ENCODE results near the gene GMPPB. TPM values are rescaled to one million over a fixed set of nuclear protein-coding genes. Genes with fewer than 3 reads are reported as not detected.

The GMPPB gene
- polyA plus RNA-seq, 1 donor, result 17.8 TPM

DNA sequence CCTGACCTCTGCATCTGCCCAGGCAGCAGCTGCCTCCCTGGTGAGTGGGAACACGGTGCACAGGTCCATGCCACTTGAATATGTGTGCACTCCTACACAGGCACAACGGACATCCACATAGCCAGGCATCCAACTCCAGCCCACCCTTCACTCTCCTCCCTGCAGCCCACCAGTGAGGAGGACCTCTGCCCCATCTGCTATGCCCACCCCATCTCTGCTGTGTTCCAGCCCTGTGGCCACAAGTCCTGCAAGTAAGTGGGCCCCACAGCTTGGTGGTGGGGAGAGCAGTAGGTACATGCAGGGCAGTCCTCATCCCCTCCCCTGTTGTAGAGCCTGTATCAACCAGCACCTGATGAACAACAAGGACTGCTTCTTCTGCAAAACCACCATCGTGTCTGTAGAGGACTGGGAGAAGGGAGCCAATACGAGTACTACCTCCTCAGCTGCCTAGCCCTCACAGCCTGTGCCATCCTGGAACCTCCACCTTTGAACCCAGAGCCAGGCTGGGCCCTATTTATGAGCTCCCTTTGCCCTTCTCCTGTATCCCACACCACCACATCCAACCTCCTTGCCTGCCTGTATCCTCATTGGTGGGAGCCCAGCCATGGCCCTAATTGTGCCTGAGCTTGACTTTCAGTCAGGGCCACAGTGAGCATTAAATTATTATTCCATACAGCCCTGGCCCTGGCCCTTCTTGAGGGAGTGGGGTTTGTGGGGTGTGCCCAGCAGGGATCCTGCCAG is 2.7 kb downstream of the GMPPB start:
- H3K9me3 ChIP-seq (ENCODE audit: control insufficient read depth, low read depth, low read length), result peaks cover 11% of the 10 kb centered on the region
- H3K36me3 ChIP-seq (ENCODE audit: control insufficient read depth, insufficient read depth, low read length), result peaks cover 49% of the 10 kb centered on the region
- no peak overlapping the region for H3K4me3 ChIP-seq (ENCODE audit: low read length)
- no peak overlapping the region for H3K27ac ChIP-seq (ENCODE audit: low read length)
- DNase-seq, result no peak
- no CpG with 5 or more reads among the region's 4 CpGs for WGBS (ENCODE audit: insufficient coverage, low lambda C conversion rate)
- no peaks in the 10 kb centered on the region for H3K27me3 ChIP-seq (ENCODE audit: control insufficient read depth, insufficient read depth, low read length)
- H3K4me1 ChIP-seq (ENCODE audit: control insufficient read depth, insufficient read depth, low read length), result peaks cover 31% of the 10 kb centered on the region

DNA sequence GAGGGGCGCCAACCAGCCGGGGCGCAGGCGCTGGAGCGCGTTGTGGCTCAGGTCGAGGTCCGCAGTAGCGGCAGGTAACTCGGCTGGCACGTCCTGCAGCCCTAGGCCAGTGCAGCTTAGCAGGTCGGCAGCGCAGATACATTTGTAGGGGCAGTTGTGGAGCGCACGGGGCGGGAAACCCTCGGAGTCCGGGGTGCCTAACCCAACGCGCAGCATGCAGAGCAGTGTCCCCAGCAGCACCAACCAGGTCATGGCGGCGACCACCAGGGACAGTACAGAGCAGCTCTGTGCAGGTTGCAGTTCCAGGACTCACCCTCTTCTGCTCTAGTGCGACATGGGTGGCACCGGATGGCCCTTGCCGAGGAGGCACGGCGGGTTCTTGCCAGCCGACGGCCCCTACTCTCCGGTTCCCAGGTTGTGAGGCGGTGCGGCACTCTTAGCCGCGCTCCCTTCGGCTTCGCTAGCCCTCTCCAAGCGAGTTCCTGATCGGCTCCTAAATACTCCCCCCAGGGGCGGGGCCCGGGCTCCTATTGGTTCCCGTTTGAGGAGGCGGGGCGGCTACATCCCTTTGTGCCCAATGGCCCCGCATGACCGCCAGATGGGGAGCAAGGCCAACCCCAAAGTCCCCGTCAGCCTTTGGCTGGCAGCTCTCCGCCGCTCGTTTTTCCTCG is 4.4 kb downstream of the GMPPB start, which contains the start of gene AMIGO3:
AMIGO3 (minus strand) TSS at position 471 of the 671 bp plus-strand sequence; CDS start at position 252, 219 bp downstream.
- Histone ChIP-seq H3K36me3 (ENCODE audit: control insufficient read depth, insufficient read depth, low read length) (peaks cover 54% of the 10 kb centered on the region), H3K27me3 (ENCODE audit: control insufficient read depth, insufficient read depth, low read length) (no peaks in the 10 kb centered on the region), H3K9me3 (ENCODE audit: control insufficient read depth, low read depth, low read length) (peaks cover 11% of the 10 kb centered on the region), H3K4me1 (ENCODE audit: control insufficient read depth, insufficient read depth, low read length) (peaks cover 24% of the 10 kb centered on the region), H3K4me3 (ENCODE audit: low read length) (peak within 1 kb of the TSS; percentile 44), H3K27ac (ENCODE audit: low read length) (peak within 1 kb of the TSS; percentile 55)
- peak; percentile 78 to 93 for DNase-seq
- no CpG with 5 or more reads among the region's 50 CpGs for WGBS (ENCODE audit: insufficient coverage, low lambda C conversion rate)

- DNase-seq, result no peak
- peaks cover 11% of the 10 kb centered on the region for H3K9me3 ChIP-seq (ENCODE audit: control insufficient read depth, low read depth, low read length)
- H3K4me1 ChIP-seq (ENCODE audit: control insufficient read depth, insufficient read depth, low read length), result peaks cover 22% of the 10 kb centered on the region
- peak overlapping the region; percentile 44 for H3K4me3 ChIP-seq (ENCODE audit: low read length)
- no peak overlapping the region for H3K27ac ChIP-seq (ENCODE audit: low read length)
- WGBS (ENCODE audit: insufficient coverage, low lambda C conversion rate), result no CpG with 5 or more reads among the region's 33 CpGs
- peaks cover 59% of the 10 kb centered on the region for H3K36me3 ChIP-seq (ENCODE audit: control insufficient read depth, insufficient read depth, low read length)
- H3K27me3 ChIP-seq (ENCODE audit: control insufficient read depth, insufficient read depth, low read length), result no peaks in the 10 kb centered on the region
Measured at GRCh38 chr3:49718858-49719213, 4.9 kb downstream of the GMPPB start.

GRCh38 chr3:49717959-49718857 is 5.5 kb downstream of the GMPPB start:
- Histone ChIP-seq H3K9me3 (ENCODE audit: control insufficient read depth, low read depth, low read length) (peaks cover 11% of the 10 kb centered on the region), H3K4me1 (ENCODE audit: control insufficient read depth, insufficient read depth, low read length) (peaks cover 22% of the 10 kb centered on the region), H3K27ac (ENCODE audit: low read length) (no peak overlapping the region), H3K36me3 (ENCODE audit: control insufficient read depth, insufficient read depth, low read length) (peaks cover 65% of the 10 kb centered on the region), H3K4me3 (ENCODE audit: low read length) (no peak overlapping the region), H3K27me3 (ENCODE audit: control insufficient read depth, insufficient read depth, low read length) (no peaks in the 10 kb centered on the region)
- WGBS (ENCODE audit: insufficient coverage, low lambda C conversion rate), result no CpG with 5 or more reads among the region's 75 CpGs
- DNase-seq, result no peak

DNA sequence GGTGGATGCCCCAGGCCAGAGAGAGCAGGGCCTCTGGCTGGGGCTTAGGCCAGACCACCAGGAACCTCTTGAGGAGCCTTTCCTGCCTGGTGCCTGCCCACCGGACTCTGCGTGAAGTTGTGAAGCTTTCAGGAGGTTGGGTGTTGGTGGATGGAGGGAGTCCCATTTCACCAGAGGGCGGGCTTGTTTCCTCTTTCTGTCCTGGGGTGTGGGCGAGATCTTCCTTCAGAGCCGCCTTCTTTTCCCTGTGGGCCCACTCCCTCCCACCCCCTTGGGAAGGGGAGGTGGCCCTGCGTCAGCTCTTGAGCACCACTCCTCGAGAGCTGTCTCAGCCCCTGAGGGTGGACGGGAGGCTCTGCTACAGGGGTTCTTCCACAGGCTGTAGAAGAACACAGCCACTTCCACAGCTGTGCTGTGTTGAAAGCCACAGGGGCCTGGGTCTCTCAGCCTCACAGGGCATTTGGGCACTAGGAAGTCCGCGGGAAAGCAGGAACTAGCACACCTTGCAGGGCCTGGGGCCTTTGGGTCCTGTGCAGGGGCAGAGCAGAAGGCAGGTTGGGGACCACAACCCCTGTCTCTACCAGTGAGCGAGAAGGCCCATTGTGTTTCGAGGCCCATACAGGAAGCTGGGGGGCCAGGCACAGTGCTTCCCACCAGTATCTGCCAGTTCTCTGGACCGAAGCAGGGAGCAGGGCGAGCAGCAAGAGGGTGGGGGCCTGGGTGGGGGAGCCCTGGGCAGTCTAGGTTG is 6.4 kb downstream of the GMPPB start:
- Histone ChIP-seq H3K4me1 (ENCODE audit: control insufficient read depth, insufficient read depth, low read length) (peaks cover 16% of the 10 kb centered on the region), H3K4me3 (ENCODE audit: low read length) (no peak overlapping the region), H3K9me3 (ENCODE audit: control insufficient read depth, low read depth, low read length) (peaks cover 11% of the 10 kb centered on the region), H3K27ac (ENCODE audit: low read length) (no peak overlapping the region), H3K27me3 (ENCODE audit: control insufficient read depth, insufficient read depth, low read length) (no peaks in the 10 kb centered on the region), H3K36me3 (ENCODE audit: control insufficient read depth, insufficient read depth, low read length) (peaks cover 68% of the 10 kb centered on the region)
- DNase-seq, result no peak
- no CpG with 5 or more reads among the region's 14 CpGs for WGBS (ENCODE audit: insufficient coverage, low lambda C conversion rate)

- no CpG with 5 or more reads among the region's 16 CpGs for WGBS (ENCODE audit: insufficient coverage, low lambda C conversion rate)
Measured at GRCh38 chr3:49716691-49717210, 7.0 kb downstream of the GMPPB start.

DNA sequence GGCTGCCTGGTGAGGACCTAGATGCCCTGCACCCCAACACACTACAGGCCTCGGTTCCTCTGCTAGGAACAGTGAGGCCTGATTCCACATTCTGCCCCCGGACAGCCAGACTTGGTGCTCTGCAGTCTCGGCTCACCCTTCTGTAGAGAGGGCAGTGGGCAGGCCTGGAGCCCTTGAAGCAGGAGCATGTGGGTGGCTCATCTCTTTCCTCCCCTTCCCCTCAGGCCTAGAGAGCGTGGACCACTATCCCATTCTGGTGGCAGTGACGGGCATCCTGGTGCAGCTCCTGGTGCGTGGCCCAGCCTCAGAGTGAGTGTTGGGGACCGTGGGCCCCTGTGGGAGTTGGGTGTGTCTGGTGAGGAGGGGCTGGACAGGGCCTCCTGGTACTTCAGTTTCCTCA is 7.6 kb downstream of the GMPPB start:
- Histone ChIP-seq H3K36me3 (ENCODE audit: control insufficient read depth, insufficient read depth, low read length) (peaks cover 64% of the 10 kb centered on the region), H3K4me3 (ENCODE audit: low read length) (no peak overlapping the region), H3K9me3 (ENCODE audit: control insufficient read depth, low read depth, low read length) (peaks cover 11% of the 10 kb centered on the region), H3K4me1 (ENCODE audit: control insufficient read depth, insufficient read depth, low read length) (peaks cover 15% of the 10 kb centered on the region), H3K27ac (ENCODE audit: low read length) (no peak overlapping the region), H3K27me3 (ENCODE audit: control insufficient read depth, insufficient read depth, low read length) (no peaks in the 10 kb centered on the region)
- DNase-seq, result no peak
- WGBS (ENCODE audit: insufficient coverage, low lambda C conversion rate), result no CpG with 5 or more reads among the region's 7 CpGs

More at GRCh38 chr3:49716691-49717210, 7.0 kb downstream of the GMPPB start:
- Histone ChIP-seq H3K27me3 (ENCODE audit: control insufficient read depth, insufficient read depth, low read length) (no peaks in the 10 kb centered on the region), H3K36me3 (ENCODE audit: control insufficient read depth, insufficient read depth, low read length) (peaks cover 64% of the 10 kb centered on the region), H3K9me3 (ENCODE audit: control insufficient read depth, low read depth, low read length) (peaks cover 11% of the 10 kb centered on the region), H3K4me3 (ENCODE audit: low read length) (no peak overlapping the region), H3K4me1 (ENCODE audit: control insufficient read depth, insufficient read depth, low read length) (peaks cover 15% of the 10 kb centered on the region), H3K27ac (ENCODE audit: low read length) (no peak overlapping the region)
- DNase-seq, result no peak

DNA sequence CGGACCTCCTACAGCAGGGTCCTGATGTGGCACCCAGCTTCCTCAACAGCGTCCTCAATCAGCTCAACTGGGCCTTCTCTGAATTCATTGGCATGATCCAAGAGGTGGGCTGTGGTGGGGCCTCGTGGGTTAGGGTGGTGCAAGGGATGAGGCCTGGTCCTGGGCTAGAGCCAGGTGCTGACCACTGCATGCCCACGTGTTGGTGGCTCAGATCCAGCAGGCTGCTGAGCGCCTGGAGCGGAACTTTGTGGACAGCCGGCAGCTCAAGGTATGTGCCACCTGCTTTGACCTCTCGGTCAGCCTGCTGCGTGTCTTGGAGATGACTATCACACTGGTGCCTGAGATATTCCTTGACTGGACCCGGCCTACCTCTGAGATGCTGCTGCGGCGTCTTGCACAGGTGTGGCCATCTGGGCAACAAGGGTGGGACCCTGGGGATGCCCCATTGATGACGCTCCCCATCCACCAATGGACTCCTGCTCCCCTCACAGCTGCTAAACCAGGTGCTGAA is 8.1 kb downstream of the GMPPB start:
- H3K27me3 ChIP-seq (ENCODE audit: control insufficient read depth, insufficient read depth, low read length), result no peaks in the 10 kb centered on the region
- no peak overlapping the region for H3K27ac ChIP-seq (ENCODE audit: low read length)
- H3K9me3 ChIP-seq (ENCODE audit: control insufficient read depth, low read depth, low read length), result peaks cover 11% of the 10 kb centered on the region
- H3K4me3 ChIP-seq (ENCODE audit: low read length), result no peak overlapping the region
- peaks cover 15% of the 10 kb centered on the region for H3K4me1 ChIP-seq (ENCODE audit: control insufficient read depth, insufficient read depth, low read length)
- DNase-seq, result no peak
- peaks cover 60% of the 10 kb centered on the region for H3K36me3 ChIP-seq (ENCODE audit: control insufficient read depth, insufficient read depth, low read length)
- no CpG with 5 or more reads among the region's 13 CpGs for WGBS (ENCODE audit: insufficient coverage, low lambda C conversion rate)

DNA sequence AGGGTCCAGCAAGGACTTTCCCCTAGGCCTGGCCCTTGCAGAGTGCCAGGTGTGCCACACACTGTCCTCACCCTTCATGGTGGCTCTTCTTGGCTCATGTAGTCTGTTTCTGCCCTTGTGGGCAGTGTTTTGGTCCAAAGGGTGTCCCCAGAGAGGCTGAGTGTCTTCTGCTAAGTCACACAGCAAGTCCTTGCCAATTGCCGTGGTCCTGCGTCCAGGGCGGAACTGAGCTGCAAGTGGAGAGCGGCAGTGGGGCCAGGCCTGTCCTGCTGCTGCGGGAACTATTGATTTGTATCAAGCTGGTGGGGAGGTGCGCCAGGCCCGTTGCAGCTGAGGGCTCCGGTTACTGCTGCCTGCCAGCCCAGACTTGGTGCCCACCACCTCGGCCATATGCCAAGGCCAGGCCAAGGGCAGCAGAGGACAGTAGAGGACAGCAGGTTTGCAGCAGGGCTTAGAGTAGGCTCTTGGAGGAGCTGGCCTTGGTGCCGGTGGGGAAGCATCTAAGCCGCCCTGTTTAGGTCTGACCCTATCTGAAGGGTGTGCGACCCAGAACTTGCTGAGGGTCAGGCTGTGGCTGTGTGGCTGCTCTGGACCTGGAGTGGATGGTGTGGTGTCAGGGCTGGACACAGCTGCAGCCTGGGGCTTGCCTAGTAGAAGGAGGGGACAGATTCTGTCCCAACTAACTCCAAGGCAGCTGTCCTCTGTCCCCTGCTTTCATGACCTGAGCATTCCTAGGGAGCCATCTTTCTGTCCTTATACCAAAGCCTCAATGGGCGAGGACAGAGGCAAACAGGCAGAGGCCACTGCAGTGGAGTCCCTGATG is 8.8 kb downstream of the GMPPB start:
- no peak for DNase-seq
- Histone ChIP-seq H3K9me3 (ENCODE audit: control insufficient read depth, low read depth, low read length) (peaks cover 11% of the 10 kb centered on the region), H3K4me1 (ENCODE audit: control insufficient read depth, insufficient read depth, low read length) (peaks cover 15% of the 10 kb centered on the region), H3K27ac (ENCODE audit: low read length) (no peak overlapping the region), H3K27me3 (ENCODE audit: control insufficient read depth, insufficient read depth, low read length) (no peaks in the 10 kb centered on the region), H3K4me3 (ENCODE audit: low read length) (no peak overlapping the region), H3K36me3 (ENCODE audit: control insufficient read depth, insufficient read depth, low read length) (peaks cover 56% of the 10 kb centered on the region)
- WGBS (ENCODE audit: insufficient coverage, low lambda C conversion rate), result no CpG with 5 or more reads among the region's 13 CpGs

All from large intestine (tissue), 3 donors.